Panc1 (cell line): ENCODE results near the gene RIC3. TPM values are rescaled to one million over a fixed set of nuclear protein-coding genes. Genes with fewer than 3 reads are reported as not detected.

ENCODE experiments used
- ATAC-seq: fragments of 200-7000 bp; cut with Tn5 transposase; 2 replicates; pipeline ENCODE4 v1.9.1; 2020; ENCODE audit warnings: mild to moderate bottlenecking, moderate library complexity
- BruUV-seq: library from RNA; stranded (reverse); fragments of 400-500 nt; replicated peaks from 2 replicates; lab custom pipeline; 2021; lab: Mats Ljungman, UMichigan
- CTCF ChIA-PET: fragments of 300-600 bp; sonication (Branson Sonifier 250); formaldehyde crosslinking; loops from one replicate; lab custom pipeline; 2022; ENCODE audit warnings: antibody characterized with exemption; lab: Charles Lee
- POLR2A ChIA-PET: fragments of 300-600 bp; sonication (Branson Sonifier 250); formaldehyde crosslinking; loops from one replicate; lab custom pipeline; 2022; ENCODE audit warnings: antibody characterized with exemption; lab: Charles Lee
- DNase-seq: peaks from one replicate; pipeline ENCODE4 v3.0.0-alpha.2; 2010; ENCODE audit warnings: low read depth, low spot score
- H3K27ac ChIP-seq: 2 replicates; pipeline ENCODE4 v1.5.1; 2011; ENCODE audit warnings: mild to moderate bottlenecking, low read length, inconsistent platforms
- H3K27me3 ChIP-seq: fragments of 200-500 bp; sonication (Bioruptor generic); 2 replicates; pipeline ENCODE4 v1.6.0; 2014; ENCODE audit warnings: low read length, inconsistent platforms; ENCODE audit not compliant: control insufficient read depth, insufficient read depth
- H3K36me3 ChIP-seq: fragments of 200-500 bp; sonication (Bioruptor generic); 2 replicates; pipeline ENCODE4 v1.5.1; 2014; ENCODE audit warnings: inconsistent platforms, mild to moderate bottlenecking, low read length, moderate library complexity; ENCODE audit not compliant: control insufficient read depth, insufficient read depth
- H3K4me1 ChIP-seq: 2 replicates; pipeline ENCODE4 v1.5.1; 2011; ENCODE audit warnings: inconsistent platforms, mild to moderate bottlenecking, low read length, moderate library complexity; ENCODE audit not compliant: control insufficient read depth, insufficient read depth
- H3K4me3 ChIP-seq, 2 experiments: 2 replicates each; pipeline ENCODE4 v1.5.1; 2011 to 2012; ENCODE audit warnings: low read depth in 2 of 2, low read length in 2 of 2, mild to moderate bottlenecking in 2 of 2, inconsistent platforms in 1 of 2, moderate library complexity in 1 of 2
- H3K9me3 ChIP-seq: fragments of 200-500 bp; sonication (Bioruptor generic); 2 replicates; pipeline ENCODE4 v1.5.1; 2014; ENCODE audit warnings: low read depth, mild to moderate bottlenecking, inconsistent platforms, low read length, moderate library complexity; ENCODE audit not compliant: control insufficient read depth, insufficient read depth
- CTCF ChIP-seq: fragments of 450-650 bp; IDR thresholded peaks from 2 replicates; pipeline ENCODE4 v1.5.1; 2017; ENCODE audit warnings: mild to moderate bottlenecking
- POLR2AphosphoS5 ChIP-seq: IDR thresholded peaks from 2 replicates; pipeline ENCODE4 v1.6.1; 2012; ENCODE audit warnings: mild to moderate bottlenecking, low read depth, low read length, moderate library complexity
- REST ChIP-seq, 2 experiments: IDR thresholded peaks; 2 replicates each; pipeline ENCODE4 v1.6.1; 2011 to 2012; ENCODE audit warnings: low read depth in 2 of 2, control low read depth in 1 of 2, low read length in 1 of 2, mild to moderate bottlenecking in 1 of 2, moderate library complexity in 1 of 2; ENCODE audit not compliant: insufficient read depth in 1 of 2
- SIN3A ChIP-seq: IDR thresholded peaks from 2 replicates; pipeline ENCODE4 v1.6.1; 2012; ENCODE audit warnings: low read depth, mild to moderate bottlenecking, low read length, moderate library complexity, borderline replicate concordance; ENCODE audit not compliant: insufficient read depth
- TCF7L2 ChIP-seq: IDR thresholded peaks from 2 replicates; pipeline ENCODE4 v1.6.1; 2011; ENCODE audit warnings: mild to moderate bottlenecking, low read depth, low read length, inconsistent platforms
- in situ Hi-C: cut with HindIII; loops from 2 replicates; pipeline ENCODE4 v1.10.0; 2016; ENCODE audit warnings: low sequenced_read_pairs, low pct_unique_long_range_greater_than_20kb
- intact Hi-C: fragments of 100-400 bp; cut with micrococcal nuclease; formaldehyde crosslinking; loops from one replicate; pipeline ENCODE4 v1.10.0; 2022; ENCODE audit not compliant: unreplicated experiment
- total RNA-seq: library from RNA; stranded (reverse); gene quantifications from one replicate; pipeline ENCODE4 v1.2.1, GENCODE V29; 2021; ENCODE audit not compliant: unreplicated experiment

RIC3 gene
- total RNA-seq, 1 experiment from 2014 or later = 4.2 TPM

GRCh38 chr11:8068605-8069221 is 100.1 kb downstream of the RIC3 start:
- Histone ChIP-seq H3K27me3 (peaks cover 21% of the 10 kb centered on the region), H3K4me3 (no peak overlapping the region), H3K9me3 (no peaks in the 10 kb centered on the region), H3K27ac (no peak overlapping the region), H3K4me1 (no peaks in the 10 kb centered on the region), H3K36me3 (no peaks in the 10 kb centered on the region)
- ATAC-seq (no peak), DNase-seq (no peak)
- ChIA-PET POLR2A (no interaction called here), CTCF (interaction anchor here (0.6 kb wide), 2 partner anchors 36 to 735 kb away, joined by 3 to 4 read pairs; no protein-coding TSS in a partner anchor)
- TF ChIP-seq REST (IDR thresholded peaks at IDR 0.05; ENCODE audit: insufficient read depth in 1 of 2, low read depth in 2 of 2, low read length in 1 of 2) (no peak), TCF7L2 (no peak), POLR2AphosphoS5 (no peak), SIN3A (no peak), CTCF (no peak)
- in situ Hi-C loops = no loop called here
- BruUV-seq = no TSS peak
- intact Hi-C loops = no loop called here

GRCh38 chr11:8067929-8068575 is 100.8 kb downstream of the RIC3 start:
- H3K36me3 ChIP-seq = no peaks in the 10 kb centered on the region
- no TSS peak for BruUV-seq
- TF ChIP-seq REST (IDR thresholded peaks at IDR 0.05; ENCODE audit: insufficient read depth in 1 of 2, low read depth in 2 of 2, low read length in 1 of 2) (no peak), SIN3A (no peak), CTCF (no peak), POLR2AphosphoS5 (no peak), TCF7L2 (no peak)
- H3K4me3 ChIP-seq = no peak overlapping the region
- ATAC-seq = no peak
- in situ Hi-C loops (no loop called here), intact Hi-C loops (no loop called here)
- no peak for DNase-seq
- POLR2A ChIA-PET = no interaction called here
- no peaks in the 10 kb centered on the region for H3K9me3 ChIP-seq
- peaks cover 15% of the 10 kb centered on the region; the same call in 1 of the 2 replicates for H3K27me3 ChIP-seq
- CTCF ChIA-PET = no interaction called here
- H3K4me1 ChIP-seq = no peaks in the 10 kb centered on the region
- no peak overlapping the region for H3K27ac ChIP-seq
